Keratinocyte (primary cell): ENCODE results near the gene PRAME.

Experiments used
- CTCF ChIP-seq, 3 experiments: IDR thresholded peaks in 1 of 3; conservative IDR thresholded peaks in 1 of 3; optimal IDR thresholded peaks in 1 of 3; 2 replicates in 2 of 3; 3 replicates in 1 of 3; pipeline versions ENCODE3 to v1.5.1; 2011; ENCODE audit warnings: low read length in 3 of 3, mild to moderate bottlenecking in 3 of 3, moderate library complexity in 2 of 3, control low read depth in 1 of 3, inconsistent platforms in 1 of 3; ENCODE audit not compliant: insufficient read depth in 2 of 3; ENCODE audit errors: extremely low read depth in 1 of 3
- EZH2 ChIP-seq: IDR thresholded peaks from one replicate; pipeline ENCODE4 v1.6.1; 2012; ENCODE audit warnings: inconsistent platforms, mild to moderate bottlenecking, low read length, moderate library complexity

DNA sequence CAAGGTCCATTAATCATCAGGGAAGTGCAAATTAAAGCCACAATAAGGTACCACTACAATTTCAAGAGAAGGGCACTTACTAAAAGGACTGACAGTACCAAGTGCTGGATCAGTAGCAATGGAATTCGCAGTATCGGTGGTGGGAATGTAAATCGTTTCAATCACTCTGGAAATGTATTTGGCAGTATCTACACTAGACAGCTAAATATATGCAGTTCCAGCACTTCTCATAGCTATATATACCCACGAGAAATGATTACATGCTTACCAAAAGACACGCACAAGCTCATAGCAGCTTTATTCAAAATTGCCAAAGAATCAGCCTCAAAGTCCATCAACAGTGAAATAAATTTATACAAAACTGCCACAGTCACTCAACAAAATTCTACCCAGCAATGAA is 46.1 kb downstream of the PRAME start:
- TF ChIP-seq CTCF (optimal IDR thresholded peaks at IDR 0.05 in 1 of 3, IDR thresholded peaks at IDR 0.05 in 1 of 3, conservative IDR thresholded peaks at IDR 0.05 in 1 of 3; ENCODE audit: extremely low read depth in 1 of 3, insufficient read depth in 2 of 3, low read length in 3 of 3) = no peak
- TF ChIP-seq EZH2 = no peak
